HG03025 (cell line): ENCODE data around the gene SNRPE.

Experiments
- ATAC-seq: cut with Tn5 transposase; IDR thresholded peaks from one replicate; pipeline ENCODE4 v1.9.1; 2021; ENCODE audit warnings: mild to moderate bottlenecking, moderate library complexity; ENCODE audit not compliant: unreplicated experiment, low FRiP score

Gene SNRPE

DNA sequence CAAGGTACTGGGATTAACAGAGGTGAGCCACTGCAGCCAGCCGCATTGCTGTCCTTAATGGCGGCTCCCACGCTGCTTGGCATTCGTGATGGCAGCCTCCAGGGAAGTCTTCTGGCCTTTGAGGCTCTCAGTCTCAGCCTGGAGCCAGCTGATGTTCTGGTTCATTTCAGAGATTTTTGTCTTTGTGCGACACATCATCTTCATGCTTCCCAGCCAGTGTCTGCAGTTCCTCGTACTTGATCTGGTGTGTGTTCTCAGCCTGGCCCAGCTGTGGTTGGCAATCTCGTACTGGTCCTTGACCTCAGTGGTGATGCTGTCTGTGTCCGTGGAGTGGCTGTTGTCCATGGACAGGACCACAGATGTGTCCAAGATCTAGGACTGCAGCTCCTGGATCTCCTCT, 11.7 kb downstream of the SNRPE start:
- ATAC-seq: no peak

DNA sequence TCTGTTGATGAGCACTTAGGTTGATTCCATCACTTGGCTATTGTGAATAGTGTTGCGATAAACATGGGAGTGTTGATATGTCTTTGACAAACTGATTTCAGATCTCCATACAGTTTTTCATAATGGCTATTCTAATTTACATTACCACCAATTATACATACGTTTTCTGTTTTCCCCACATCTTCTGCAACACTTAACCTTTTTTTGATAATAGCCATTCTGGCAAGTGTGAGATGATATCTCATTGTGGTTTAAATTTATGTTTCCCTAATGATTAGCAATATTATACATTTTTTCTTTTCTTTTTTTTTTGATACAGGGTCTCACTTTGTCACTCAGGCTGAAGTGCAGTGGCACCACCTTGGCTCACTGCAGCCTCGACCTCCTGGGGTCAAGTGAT, 17.0 kb downstream of the SNRPE start:
- no peak for ATAC-seq

DNA sequence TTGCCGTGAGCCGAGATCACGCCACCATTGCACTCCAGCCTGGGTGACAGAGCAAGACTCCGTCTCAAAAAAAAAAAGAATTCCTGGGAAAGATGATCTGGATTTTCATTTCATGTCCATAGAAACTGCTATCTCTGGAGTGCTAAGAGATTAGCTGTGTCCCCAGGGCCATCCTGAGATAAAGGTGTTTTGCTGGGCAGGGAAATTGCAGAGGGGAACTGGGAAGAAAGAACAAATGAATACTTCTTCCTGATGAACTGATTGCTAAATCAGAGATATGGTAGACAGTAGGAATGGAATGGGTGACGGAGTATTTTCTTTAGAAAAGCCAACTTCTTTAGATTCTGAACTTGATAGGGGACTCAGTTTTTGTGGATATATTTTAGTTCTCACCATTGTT, 19.2 kb downstream of the SNRPE start:
- ATAC-seq: no peak

DNA sequence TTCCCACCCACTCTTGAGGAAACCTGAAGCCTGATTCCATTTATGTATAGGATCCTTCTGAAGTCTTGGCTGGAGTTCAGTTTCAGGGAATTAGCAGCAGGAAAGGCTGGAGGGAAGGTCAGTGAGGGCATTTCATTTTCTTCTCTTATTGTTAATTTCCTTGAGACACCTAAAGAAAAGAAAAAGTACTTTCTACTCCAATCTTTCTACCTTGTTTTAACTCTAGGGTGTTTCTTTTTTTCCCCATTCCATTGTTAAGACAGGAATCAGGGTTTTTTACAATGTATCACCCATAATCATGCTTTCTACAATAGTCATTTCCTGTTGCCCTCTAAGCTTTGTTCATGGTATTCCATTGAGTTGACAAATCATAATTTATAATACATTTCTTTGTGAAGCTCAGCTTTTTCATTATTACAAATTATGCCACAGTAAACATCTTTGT, 27.4 kb downstream of the SNRPE start:
- no peak for ATAC-seq

DNA sequence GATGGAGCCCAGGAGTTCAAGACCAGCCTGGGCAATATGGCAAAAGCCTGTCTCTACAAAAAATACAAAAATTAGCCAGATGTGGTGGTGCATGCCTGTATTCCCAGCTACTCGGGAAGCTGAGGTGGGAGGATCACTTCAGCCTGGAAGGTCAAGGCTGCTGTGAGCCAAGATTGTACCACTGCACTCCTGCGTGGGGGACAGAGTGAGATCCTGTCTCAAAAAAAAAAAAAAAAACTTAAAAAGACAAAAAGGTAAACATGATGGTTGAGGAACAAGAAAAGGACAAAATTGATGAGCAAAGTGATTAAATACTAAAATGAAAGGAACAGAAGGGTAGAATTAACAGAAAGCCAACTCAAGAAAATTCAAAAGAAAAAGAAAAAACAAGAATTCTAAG, 30.6 kb downstream of the SNRPE start:
- no peak for ATAC-seq

DNA sequence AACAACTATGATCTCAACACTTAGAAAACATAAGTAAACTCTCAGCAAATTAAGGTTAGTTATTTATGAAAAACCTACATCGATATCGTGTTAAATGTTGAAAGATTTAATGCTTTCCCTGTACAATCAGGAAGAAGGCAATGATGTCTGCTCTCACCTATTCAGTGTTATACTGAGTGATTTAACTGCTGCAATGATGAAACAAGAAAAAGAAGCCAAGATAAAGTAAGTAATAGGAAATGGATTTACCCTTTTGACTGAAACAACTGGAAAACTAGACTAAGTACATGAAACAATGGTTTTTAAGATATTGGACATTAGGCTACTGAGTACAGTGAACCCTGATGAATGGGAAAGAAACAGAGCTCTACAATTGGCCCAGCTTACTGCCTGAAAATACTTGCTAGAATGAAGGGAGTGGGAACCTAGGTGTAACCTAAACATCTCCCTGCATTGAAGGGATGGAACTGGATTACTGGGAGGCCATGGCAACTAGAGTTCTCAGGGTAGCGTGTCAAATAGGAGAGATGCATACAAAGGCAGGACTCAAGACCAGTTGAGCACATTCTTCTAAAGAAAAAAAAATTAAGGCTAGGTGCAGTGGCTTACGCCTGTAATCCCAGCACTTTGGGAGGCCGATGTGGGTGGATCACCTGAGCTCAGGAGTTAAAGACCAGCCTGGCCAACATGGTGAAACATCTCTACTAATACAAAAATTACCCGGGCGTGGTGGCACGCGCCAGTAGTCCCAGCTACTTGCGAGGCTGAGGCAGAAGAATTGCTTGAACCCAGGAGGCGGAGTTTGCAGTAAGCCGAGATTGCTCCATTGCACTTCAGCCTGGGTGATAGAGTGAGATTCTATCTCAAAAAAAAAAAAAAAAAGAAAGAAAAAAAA, 37.3 kb downstream of the SNRPE start:
- no peak for ATAC-seq

DNA sequence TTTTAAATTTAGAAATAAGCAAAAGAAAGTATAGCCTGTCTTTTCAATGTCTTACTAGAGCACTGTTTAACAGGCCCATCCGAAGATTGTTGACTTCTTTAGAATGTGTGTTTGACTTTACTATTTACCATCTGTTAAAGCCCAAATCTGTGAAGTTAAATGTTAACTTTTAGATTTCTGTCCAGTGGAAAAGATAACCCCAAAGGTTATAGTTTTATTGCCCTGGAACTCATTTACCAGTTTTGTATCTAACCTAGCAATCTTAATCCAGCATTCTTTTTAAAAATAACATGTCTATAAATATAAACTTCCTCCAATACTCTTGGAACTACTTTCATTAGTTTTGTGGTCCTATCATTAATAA, 37.9 kb downstream of the SNRPE start:
- no peak for ATAC-seq

DNA sequence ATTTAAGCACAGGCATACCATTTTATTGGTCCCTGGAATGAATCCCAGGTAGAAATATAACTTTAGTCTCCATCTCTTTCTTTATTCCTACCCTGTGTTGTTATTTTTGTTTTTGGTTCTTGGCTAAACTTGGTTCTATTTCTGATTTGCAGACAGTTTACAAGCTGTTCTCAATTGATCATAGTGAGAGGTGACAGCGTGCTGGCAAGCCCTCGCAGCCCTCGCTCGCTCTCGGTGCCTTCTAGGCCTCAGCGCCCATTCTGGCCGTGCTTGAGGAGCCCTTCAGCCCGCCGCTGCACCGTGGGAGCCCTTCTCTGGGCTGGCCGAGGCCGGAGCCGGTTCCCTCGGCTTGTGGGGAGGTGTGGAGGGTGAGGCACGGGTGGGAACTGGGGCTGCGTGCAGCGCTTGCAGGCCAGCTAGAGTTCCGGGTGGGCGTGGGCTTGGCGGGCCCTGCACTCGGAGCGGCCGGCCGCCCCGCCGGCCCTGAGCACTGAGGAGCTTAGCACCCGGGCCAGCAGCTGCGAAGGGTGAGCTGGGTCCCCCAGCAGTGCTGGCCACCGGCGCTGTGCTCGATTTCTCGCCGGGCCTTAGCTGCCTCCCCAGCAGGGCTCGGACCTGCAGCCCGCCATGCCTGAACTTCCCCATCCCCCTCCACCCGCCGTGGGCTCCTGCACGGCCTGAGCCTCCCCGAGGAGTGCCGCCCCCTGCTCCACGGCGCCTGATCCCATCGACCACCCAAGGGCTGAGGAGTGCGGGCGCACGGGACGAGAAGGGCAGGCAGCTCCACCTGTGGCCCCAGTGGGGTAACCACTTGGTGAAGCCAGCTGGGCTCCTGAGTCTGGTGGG, 38.7 kb downstream of the SNRPE start:
- no peak for ATAC-seq

DNA sequence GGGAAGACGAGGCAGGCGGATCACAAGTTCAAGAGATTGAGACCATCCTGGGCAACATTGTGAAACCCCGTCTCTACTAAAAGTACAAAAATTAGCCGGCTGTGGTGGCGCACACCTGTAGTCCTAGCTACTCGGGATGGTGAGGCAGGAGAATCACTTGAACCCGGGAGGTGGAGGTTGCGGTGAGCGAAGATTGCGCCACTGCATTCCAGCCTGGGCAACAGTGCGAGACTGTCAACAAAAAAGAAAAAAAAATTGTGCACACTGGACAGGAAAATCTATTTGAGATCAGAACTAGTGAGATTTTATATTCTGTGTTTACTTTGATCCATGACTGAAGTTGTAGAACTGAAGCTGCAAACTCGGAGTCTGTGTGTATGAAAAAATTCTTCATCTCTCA, 40.2 kb downstream of the SNRPE start:
- no peak for ATAC-seq

DNA sequence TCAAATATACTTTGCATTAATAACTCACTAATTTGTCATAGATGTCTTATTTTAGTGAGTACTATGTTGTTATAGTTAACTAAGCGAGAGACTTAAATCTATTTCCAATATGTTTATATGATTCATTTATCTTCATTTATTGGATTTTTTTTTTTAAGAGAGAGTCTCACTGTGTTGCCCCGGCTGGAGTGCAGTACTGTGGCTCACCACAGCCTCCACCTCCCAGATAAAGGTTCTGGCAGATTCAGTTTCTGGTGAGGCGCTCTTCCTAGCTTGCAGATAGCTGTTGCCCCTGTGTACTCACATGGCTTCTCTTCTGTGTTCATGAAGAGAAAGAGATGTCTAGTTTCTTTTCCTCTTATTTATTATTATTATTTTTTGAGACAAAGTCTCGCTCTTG, 43.9 kb downstream of the SNRPE start:
- ATAC-seq: no peak

DNA sequence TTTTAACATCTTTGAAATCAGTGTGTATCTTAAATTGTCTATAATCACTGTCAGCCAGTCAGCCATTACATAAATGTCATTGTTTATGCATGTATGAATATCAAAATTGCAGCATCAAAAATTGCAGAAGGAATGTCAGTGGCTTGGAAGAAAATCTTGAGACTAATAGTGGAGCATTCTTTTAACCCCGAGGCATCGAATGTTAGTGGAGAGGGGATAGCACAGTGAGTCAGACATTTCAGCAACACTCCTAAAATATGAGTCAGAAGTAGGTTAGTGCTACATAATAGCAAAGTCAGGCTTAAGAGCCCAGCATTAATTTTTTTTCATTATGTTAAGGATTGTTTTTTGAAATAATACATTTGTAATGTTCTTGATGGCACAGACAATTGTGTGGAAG, 45.5 kb downstream of the SNRPE start:
- no peak for ATAC-seq

DNA sequence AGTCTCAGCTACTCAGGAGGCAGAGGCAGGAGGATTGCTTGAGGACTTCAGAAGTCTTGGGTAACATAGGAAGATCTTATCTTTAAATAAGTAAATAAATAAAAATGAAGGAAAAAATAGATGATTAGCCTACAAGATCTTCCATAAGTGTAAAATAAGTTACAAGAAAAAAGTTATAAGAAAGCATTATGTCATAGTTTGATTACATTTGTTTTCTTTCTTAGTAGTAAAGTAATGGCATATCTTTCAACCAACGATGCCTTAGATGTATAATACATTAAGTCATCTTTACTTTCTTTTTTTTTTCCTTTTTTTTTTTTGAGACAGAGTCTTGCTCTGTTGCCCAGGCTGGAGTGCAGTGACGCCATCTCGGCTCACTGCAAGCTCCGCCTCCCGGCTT, 46.5 kb downstream of the SNRPE start:
- ATAC-seq: no peak

DNA sequence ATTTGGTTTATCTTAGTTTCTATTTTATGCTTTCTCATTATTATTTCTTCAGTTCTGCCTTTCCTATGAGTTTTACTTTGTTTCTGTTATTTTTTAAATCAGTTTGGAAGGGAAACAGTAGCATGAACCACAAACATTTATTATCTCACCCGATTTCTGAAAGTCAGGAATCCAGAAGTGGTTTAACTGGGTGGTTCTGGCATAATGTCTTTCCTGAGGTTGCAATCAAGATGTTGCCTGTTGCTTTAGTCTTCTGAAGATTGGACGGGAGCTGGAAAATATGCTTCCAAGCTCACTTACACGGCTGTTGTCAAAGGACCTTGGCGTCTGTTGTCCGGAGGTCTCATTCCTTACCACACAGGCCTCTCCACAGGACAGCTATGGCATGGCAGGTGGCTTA, 50.4 kb downstream of the SNRPE start:
- ATAC-seq: no peak

DNA sequence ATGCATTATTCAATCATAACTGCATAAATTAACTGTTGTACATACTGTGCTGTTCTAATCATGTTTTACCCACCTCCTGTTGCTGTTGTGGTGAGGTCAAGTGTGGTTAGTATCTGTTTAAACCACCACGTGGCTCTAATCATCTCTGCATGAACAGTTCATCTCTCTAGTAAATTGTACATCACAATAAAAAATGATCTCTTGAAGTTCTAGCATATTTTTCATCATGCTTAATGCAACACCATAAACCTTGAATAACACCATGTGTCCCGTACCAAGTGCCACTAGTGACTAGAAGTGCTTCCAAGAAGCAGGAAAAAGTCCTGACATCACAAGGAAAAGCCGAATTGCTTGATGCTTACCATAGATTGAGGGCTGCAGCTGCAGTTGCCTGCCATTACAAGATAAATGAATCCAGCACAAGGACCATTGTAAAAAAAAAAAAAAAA, 51.7 kb downstream of the SNRPE start:
- ATAC-seq: no peak

DNA sequence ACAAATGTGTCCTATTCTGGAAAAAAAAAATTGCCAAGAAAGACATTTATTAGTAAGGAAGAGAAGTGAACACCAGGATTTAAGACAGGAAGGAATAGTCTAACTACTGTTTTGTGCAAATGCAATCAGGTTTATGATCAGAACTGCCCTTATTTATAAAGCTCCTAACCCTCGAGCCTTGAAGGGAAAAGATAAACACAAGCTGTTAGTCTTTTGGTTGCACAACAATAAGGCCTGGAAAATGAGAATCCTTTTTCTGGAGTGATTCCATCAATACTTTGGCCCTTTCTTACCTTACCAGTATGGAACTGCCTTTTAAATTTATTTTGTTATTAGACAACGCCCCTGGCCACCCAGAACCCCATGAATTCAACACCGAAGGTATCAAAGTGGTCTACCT, 52.9 kb downstream of the SNRPE start:
- no peak for ATAC-seq

DNA sequence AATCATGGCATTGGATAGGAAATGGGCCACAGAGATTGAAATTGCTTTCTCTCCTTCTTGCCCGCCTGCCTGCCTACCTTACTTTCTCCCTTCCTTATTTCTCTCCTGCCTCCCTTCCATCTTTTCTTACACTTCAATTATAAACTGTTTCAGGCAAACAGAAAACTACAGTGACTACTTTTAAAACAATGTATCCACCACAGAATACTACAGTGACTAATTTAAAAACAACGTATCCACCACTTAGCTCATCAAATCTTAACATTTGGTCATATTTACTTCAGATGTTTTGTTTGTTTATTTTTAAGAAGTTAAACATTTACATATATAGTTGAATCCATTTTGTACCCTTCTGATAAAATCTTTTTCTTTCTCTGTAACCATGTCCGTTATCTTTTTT, 54.4 kb downstream of the SNRPE start:
- no peak for ATAC-seq

DNA sequence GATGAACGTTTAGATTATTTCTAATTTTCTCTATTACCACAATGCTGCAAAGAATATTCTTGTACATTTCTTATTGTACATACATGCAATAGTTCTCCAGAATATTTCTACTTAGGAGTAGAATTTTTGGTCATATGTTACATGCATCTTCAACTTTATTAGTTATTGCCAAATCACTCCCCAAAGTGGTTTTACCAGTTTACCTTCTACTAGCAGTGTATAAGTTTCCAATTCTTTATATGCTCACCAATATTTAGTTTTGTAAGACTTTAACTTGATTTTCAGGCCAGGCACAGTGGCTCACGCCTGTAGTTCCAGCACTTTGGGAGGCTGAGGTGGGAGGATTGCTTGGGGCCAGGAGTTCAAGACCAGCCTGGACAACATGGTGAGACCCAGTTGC, 55.4 kb downstream of the SNRPE start:
- ATAC-seq: no peak
